Smooth muscle cell (in vitro differentiated cells): ENCODE results near the gene RPL18. TPM values are rescaled to one million over a fixed set of nuclear protein-coding genes. Genes with fewer than 3 reads are reported as not detected.
"Not testable (repeated sequence)": the region's sequence is repeated elsewhere in the genome, so short reads cannot be mapped to it uniquely, and the experiment has no call there.

Experiments
- DNase-seq: peaks from one replicate; lab custom pipeline; 2025; ENCODE audit not compliant: unreplicated experiment; lab: John Stamatoyannopoulos, UW
- H2AFZ ChIP-seq: fragments of 200-600 bp; sonication (generic); 2 replicates; pipeline ENCODE4 v1.6.0; 2016; ENCODE audit warnings: antibody characterized with exemption, low read depth, mild to moderate bottlenecking
- H3F3A ChIP-seq: fragments of 200-600 bp; sonication (generic); 2 replicates; pipeline ENCODE4 v1.6.0; 2017; ENCODE audit warnings: antibody characterized with exemption, low read depth
- H3K27ac ChIP-seq: fragments of 200-600 bp; sonication (generic); 2 replicates; pipeline ENCODE4 v1.5.1; 2016; ENCODE audit warnings: low read depth, mild to moderate bottlenecking
- H3K27me3 ChIP-seq: fragments of 200-600 bp; sonication (generic); 2 replicates; pipeline ENCODE4 v1.6.1; 2016; ENCODE audit warnings: low read depth, mild to moderate bottlenecking
- H3K36me3 ChIP-seq: fragments of 200-600 bp; sonication (generic); 2 replicates; pipeline ENCODE4 v1.5.1; 2016; ENCODE audit warnings: low read depth
- H3K4me1 ChIP-seq: fragments of 200-600 bp; sonication (generic); 2 replicates; pipeline ENCODE4 v1.5.1; 2016; ENCODE audit warnings: low read depth
- H3K4me2 ChIP-seq: fragments of 200-600 bp; sonication (generic); 2 replicates; pipeline ENCODE4 v1.6.0; 2016; ENCODE audit warnings: mild to moderate bottlenecking
- H3K4me3 ChIP-seq: fragments of 200-600 bp; sonication (generic); 2 replicates; pipeline ENCODE4 v1.5.1; 2016; ENCODE audit warnings: mild to moderate bottlenecking
- H3K79me2 ChIP-seq: fragments of 200-600 bp; sonication (generic); 2 replicates; pipeline ENCODE4 v1.6.0; 2016; ENCODE audit warnings: low read depth, mild to moderate bottlenecking
- H3K9ac ChIP-seq: fragments of 200-600 bp; sonication (generic); 2 replicates; pipeline ENCODE4 v1.6.0; 2016; ENCODE audit warnings: low read depth
- H3K9me3 ChIP-seq: fragments of 200-600 bp; sonication (generic); replicated peaks from 2 replicates; pipeline ENCODE4 v1.5.1; 2016; ENCODE audit warnings: low read depth
- H4K20me1 ChIP-seq: fragments of 200-600 bp; sonication (generic); 2 replicates; pipeline ENCODE4 v1.6.0; 2016; ENCODE audit warnings: low read depth
- CTCF ChIP-seq: fragments of 200-600 bp; sonication (generic); IDR thresholded peaks from 2 replicates; pipeline ENCODE4 v1.5.1; 2017; ENCODE audit warnings: borderline replicate concordance, mild to moderate bottlenecking, antibody characterized with exemption; ENCODE audit not compliant: insufficient read depth, poor library complexity, severe bottlenecking
- WGBS: methylation state at CpG from one replicate; pipeline ENCODE4 v1.1.7; 2016; ENCODE audit warnings: low lambda C conversion rate; 5-methylcytosine and 5-hydroxymethylcytosine counted together
- polyA plus RNA-seq: library from polyadenylated mRNA; unstranded; fragments of >200 nt; fragmentation: Nextera tagmentation; extraction: Ambion mirVana; gene quantifications from 2 replicates; pipeline ENCODE4 v1.2.1, GENCODE V29; 2016
- total RNA-seq: library from RNA; depleted of rRNA; stranded (reverse); fragments of >200 nt; gene quantifications from 2 replicates; pipeline ENCODE4 v1.2.3, GENCODE V29; 2014

Gene RPL18
- total and polyA plus RNA-seq, 2 experiments from 2014 or later = 666 to 1,519 TPM

DNA sequence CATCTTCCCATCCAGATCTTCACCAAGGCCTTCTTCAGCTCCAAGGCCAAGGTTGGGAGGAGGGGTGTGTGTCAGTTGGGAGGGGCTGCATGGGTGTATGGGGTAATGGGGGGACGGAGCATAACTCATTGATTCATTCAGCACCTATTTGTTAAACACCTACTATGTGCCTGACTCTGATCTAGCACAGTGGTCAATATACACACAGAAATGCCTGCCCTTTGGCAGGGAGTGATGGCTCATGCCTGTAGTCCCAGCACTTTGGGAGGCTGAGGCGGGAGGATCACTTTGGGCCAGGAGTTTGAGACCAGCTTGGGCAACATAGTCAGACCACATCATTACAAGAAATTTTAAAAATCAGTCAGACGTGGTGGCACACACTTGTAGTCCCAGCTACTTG, 31.6 kb downstream of the RPL18 start:
- TF ChIP-seq CTCF = no peak
- DNase-seq = no peak
- no peaks in the 10 kb centered on the region for H3K9me3 ChIP-seq
- H3K9ac ChIP-seq = no peak overlapping the region
- H3K36me3 ChIP-seq = no peaks in the 10 kb centered on the region
- no peak overlapping the region for H3K4me3 ChIP-seq
- 100% methylated on average over 3 of the region's 3 CpGs for WGBS
- no peaks in the 10 kb centered on the region for H4K20me1 ChIP-seq
- no peaks in the 10 kb centered on the region for H3K27me3 ChIP-seq
- H3F3A ChIP-seq = no peaks in the 10 kb centered on the region
- H3K4me2 ChIP-seq = no peak overlapping the region
- H3K27ac ChIP-seq = no peak overlapping the region
- H2AFZ ChIP-seq = no peak overlapping the region
- H3K79me2 ChIP-seq = no peaks in the 10 kb centered on the region
- no peaks in the 10 kb centered on the region for H3K4me1 ChIP-seq

DNA sequence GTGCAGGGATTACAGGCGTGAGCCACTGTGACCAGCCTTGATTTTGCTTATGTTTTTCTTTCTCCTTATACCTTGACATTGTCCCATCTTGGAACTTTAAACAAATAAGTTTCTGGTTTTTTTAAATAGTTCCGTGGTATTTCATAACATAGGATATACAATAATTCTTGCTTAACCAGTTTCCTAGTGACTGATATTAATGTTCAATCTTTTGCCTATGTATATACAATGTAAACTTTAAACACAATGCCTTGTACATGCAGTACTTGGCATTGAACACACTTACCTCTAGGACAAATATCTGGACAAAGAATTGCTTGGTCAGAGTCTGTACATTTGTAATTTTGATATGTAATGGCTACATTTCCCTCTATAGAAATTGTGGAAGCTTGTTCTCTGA, 36.8 kb downstream of the RPL18 start:
- Histone ChIP-seq H3K4me2 (no peak overlapping the region), H3K4me3 (no peak overlapping the region), H2AFZ (no peak overlapping the region), H3K79me2 (no peaks in the 10 kb centered on the region), H3K27ac (no peak overlapping the region), H3K27me3 (no peaks in the 10 kb centered on the region), H4K20me1 (no peaks in the 10 kb centered on the region), H3K36me3 (no peaks in the 10 kb centered on the region), H3K9ac (no peak overlapping the region), H3K4me1 (no peaks in the 10 kb centered on the region), H3F3A (no peaks in the 10 kb centered on the region), H3K9me3 (no peaks in the 10 kb centered on the region)
- TF ChIP-seq CTCF = no peak
- DNase-seq = no peak
- WGBS = 84% methylated on average over 2 of the region's 2 CpGs

DNA sequence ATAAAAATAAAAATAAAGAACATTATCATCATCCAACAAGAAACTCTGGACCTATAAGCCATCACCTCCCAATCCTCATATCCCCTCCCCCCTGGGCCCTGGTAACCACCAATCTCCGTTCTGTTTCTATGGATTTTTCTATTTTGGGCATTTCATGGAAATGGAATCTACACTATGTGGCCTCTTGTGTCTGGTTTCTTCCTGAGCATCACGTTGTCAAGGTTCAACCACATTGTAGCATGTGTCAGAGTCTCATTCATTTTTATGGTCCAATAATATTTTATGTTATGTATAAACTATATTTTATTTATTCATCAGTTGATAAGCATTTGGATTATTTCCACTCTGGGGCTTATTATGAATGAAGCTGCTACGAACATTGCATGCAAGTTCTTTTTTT, 40.1 kb downstream of the RPL18 start:
- Histone ChIP-seq H3K79me2 (no peaks in the 10 kb centered on the region), H3K9ac (no peak overlapping the region), H3K36me3 (no peaks in the 10 kb centered on the region), H3K27ac (no peak overlapping the region), H3K4me2 (no peak overlapping the region), H3K9me3 (no peaks in the 10 kb centered on the region), H3F3A (peaks cover 3% of the 10 kb centered on the region), H3K27me3 (no peaks in the 10 kb centered on the region), H2AFZ (no peak overlapping the region), H3K4me1 (no peaks in the 10 kb centered on the region), H4K20me1 (no peaks in the 10 kb centered on the region), H3K4me3 (no peak overlapping the region)
- WGBS = 62% methylated on average over 3 of the region's 3 CpGs
- no peak for DNase-seq
- no peak for TF ChIP-seq CTCF

GRCh38 chr19:48577908-48578307, 41.1 kb downstream of the RPL18 start:
- 91% methylated on average over 7 of the region's 7 CpGs for WGBS
- not testable (repeated sequence) for H4K20me1 ChIP-seq, H3K27me3 ChIP-seq, H3F3A ChIP-seq, H3K79me2 ChIP-seq, DNase-seq, H3K27ac ChIP-seq, H3K4me1 ChIP-seq, H2AFZ ChIP-seq, H3K9me3 ChIP-seq, H3K36me3 ChIP-seq, H3K4me2 ChIP-seq, H3K9ac ChIP-seq, H3K4me3 ChIP-seq
